HG02870 (cell line): Measurements from ENCODE around the gene REL.

Source experiments
- ATAC-seq: cut with Tn5 transposase; IDR thresholded peaks from one replicate; pipeline ENCODE4 v1.9.1; 2021; ENCODE audit warnings: mild to moderate bottlenecking, moderate library complexity; ENCODE audit not compliant: unreplicated experiment

Gene REL

DNA sequence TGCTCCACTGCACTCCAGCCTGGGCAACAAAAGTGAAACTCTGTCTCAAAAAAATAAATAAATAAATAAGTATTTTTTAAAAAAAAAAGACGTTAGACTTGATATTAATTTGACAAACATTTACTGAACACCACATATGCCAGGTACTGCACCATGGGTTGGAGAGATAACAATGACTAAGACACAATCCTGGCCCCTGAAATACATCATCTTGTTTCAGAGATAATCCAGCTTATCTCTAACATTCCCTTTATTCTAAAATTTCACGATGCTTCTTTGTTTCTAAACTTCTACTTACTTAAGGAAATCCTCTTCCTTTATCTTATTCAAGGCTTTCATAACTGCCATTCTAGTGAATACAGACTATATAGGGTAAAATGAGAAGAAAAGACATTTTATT lies 81.2 kb downstream of the REL start:
- ATAC-seq = no peak

DNA sequence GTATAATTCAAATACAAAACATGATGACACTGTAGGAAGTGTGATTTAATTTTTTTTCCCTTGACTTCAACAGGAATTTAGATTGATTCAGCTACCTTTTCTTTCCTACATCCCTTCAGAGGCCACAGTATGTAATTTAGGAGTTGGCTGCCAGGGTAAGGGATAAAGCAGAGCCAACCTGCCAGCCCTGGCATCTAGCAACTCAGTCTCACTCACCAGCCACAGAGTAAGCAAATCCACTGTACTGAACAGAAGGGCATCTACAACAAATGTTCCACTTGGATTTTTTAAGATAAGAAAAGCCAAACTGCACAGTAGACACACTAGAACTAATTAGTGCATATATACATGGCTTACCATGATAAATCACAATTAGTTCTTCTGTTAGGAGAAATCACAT lies 81.8 kb downstream of the REL start:
- no peak for ATAC-seq

DNA sequence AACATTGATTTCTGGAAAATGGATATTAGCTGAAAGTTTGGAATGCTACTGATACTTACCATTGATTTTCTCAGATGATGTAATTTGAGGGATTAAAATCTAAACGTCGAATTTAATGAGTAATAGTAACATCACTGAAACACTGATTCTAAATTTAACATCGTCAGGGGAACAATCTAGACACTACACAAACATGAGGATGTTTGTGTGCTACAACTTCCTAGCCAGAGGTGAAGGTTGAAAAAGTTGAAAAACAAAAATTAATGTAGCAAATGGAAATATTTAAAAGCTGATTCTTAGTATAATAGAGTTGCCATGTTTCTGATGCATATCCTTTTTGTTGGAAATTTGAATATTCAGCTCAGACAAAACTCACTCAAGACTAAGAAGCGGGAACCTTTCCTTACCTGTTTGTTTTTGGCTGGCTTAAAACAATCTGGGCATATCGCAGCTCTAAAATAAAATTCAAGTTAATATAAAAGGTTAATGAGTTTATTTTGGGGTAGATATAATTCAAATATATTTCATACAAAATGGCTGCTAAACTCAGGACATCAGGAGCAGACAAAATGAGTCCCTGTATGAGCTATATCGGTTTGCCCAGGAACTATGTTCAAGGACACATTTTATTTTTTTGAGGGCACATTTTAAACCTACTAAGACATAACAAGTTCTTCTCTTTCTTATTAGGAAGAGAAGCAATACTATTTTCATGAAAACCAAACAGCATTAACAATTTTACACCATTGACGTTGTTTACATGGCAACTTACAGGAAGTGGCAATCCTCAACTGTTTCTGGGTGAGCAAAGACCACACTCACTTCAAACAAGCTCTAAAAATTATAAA lies 83.5 kb downstream of the REL start:
- no peak for ATAC-seq

DNA sequence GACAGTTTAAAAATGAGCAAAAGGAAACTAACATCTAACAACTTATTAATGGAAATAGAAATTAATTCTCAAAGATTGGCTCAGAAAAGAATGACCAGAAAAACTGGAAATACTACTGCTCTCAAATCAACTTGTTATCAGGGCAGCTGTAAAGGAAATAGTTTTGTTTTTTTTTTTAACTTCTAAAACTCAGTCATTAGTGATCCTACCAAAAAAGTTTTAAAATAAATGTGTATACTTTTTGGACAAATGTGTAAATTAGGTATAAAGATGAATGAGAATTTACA lies 84.1 kb downstream of the REL start:
- no peak for ATAC-seq

DNA sequence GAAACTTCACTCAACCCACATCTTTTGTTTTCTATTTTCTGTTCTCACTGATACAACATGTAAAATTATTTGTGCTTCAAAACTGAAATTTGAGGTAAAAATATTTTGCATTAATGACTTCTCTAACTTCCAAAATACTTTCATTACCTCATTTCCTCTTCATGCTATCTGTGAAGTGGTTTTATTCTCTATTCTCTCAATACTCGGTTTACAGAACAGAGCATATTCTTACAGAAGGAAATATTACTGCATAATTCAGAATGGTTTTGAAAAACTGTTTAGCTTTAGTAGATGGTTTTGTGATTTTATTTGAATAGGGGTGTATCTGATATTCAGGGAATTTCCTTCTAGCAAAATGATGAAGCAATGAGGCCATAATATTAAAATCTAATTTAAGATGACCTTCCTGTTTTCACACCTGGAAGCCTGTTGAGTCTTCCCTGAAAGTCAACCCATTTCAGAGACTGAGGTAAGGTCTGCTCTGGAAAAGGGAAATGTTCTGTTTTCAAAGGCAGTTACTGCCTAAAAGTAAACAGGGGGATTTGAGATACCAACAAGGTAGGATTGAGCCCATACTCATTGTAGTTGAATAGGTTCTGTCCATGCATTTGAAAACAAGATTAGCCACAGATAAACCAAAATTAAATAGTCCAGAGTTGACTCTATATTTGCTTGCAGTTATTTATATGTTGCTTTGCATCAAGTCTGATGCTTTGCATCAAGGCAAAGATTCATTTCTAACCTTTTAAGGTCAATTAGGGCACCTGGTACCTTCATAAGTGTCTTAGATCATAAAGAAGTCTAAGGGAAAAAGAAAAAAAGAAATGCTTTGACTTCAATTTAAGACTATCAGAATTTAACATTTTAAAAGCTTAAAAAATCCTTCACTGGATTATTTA lies 85.4 kb downstream of the REL start:
- peak; percentile 71 for ATAC-seq

DNA sequence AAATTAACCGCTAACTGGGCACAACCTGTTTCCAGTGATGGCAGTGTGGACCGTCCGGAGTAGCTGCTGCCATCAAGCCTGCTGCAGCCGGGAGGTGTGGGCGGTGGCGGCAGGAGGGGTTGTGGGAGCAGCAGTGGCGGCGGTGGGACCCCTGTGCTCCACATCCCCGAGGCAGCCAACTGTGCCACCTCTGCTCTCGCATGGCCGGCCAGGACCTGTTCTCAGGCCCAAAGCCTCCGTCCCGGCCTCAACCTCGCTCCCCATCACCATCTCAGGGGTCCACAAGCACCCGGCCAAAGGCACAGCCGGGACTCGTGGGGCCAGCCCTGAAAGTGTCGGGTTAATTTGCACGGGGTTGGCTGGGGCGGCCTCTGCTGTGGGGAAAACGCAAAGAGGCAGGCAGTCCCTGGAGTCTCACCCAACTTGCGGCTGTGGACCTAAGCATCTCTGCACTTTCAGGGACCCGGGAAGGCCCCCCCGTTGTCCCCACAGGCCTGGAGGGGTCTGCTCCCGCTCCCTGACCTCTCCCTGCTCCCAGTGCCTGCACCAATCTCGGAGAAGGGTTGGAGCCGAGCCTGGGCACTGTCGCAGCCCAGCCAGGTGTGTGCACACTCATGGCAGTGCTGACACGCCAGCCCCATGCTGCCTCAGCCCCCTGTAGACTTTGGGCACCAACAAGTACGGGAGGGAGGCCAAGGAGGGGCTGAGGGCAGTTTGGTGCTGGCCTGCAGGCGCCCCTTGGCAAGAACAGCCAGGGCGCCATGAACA lies 91.7 kb downstream of the REL start:
- ATAC-seq = no peak

DNA sequence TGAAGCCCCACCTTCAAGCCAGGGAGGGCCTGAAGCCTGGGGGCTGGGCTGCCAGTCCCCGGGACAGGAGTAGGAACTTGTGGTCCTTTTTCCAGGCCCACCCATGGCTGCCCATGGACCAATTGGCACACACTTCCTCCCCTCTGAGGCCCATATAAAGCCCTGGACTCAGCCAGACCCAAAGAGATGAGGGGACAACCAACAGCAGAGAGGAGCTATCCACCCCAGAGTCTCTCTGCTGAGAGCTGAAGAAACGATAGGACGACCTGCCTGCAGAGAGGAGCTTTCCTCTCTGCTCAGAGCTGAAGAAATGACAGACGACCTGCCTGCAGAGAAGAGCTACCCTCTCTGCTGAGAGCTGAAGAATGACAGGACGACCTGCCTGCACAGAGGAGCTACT lies 92.3 kb downstream of the REL start:
- ATAC-seq = no peak

DNA sequence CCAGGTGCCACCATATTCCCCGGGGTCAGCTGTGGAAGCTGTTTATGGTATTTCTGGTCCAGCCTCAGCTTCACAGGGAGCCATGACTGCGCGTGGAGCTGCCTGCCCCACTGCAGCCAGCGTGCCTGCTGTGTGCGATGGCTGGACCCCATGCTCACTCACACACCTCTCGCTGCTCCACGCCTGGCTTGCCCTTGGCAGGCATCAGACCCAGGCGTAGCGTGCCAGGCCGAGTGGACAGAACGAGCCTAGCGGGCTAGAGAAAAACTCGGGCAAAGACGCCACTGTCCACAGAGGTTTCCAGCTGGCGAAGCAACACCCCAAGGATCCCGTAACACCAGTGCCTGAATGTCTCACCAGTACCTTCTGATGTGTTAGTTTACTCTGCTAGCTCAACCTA lies 93.3 kb downstream of the REL start:
- ATAC-seq = no peak
